ENCODE data around the gene CD34. TPM values are rescaled to one million over a fixed set of nuclear protein-coding genes. Genes with fewer than 3 reads are reported as not detected.

CD34 gene
- total RNA-seq, 2 experiments from 2014 or later, result not detected

DNA sequence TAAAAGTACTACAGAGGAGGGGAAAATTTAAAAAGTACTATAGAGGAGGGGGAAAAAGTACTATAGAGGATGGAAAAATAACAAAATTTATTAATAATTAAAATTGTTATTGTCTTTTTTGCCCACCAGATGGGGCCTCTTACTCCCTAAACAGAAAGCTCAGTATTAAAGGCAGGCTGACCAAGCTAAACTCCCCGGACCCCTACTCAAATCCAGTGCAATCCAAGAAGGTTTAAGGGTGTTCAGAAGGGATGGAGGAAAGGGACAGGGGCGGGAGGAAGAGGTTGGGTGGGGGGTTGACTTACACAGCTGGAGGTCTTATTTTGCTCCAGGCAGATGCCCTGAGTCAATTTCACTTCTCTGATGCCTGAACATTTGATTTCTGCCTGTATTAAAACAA lies 13.7 kb downstream of the CD34 start:
- Histone ChIP-seq H2AFZ (ENCODE audit: low read length) (no peak overlapping the region), H3K9me3 (ENCODE audit: low read length) (no peaks in the 10 kb centered on the region), H3K27ac (ENCODE audit: low read depth, low read length, poor library complexity, severe bottlenecking) (no peak overlapping the region), H4K20me1 (ENCODE audit: insufficient read depth, low read length) (no peaks in the 10 kb centered on the region), H3K9me2 (ENCODE audit: insufficient read depth, low read length) (no peaks in the 10 kb centered on the region), H3K4me1 (ENCODE audit: insufficient read depth, low read length, poor library complexity, severe bottlenecking) (no peaks in the 10 kb centered on the region), H3K79me2 (ENCODE audit: insufficient read depth, low read depth, low read length) (no peaks in the 10 kb centered on the region), H3K4me2 (ENCODE audit: low read length) (no peak overlapping the region), H3K36me3 (ENCODE audit: insufficient read depth, low read length) (no peaks in the 10 kb centered on the region), H3K4me3 (ENCODE audit: low read depth, low read length, poor library complexity, severe bottlenecking) (no peak overlapping the region)
- no TSS peak for BruUV-seq (replicated peaks)
- POLR2A ChIA-PET, result interaction anchor here (1.0 to 1.9 kb wide), 3 partner anchors 9 to 75 kb away, joined by 3 to 10 read pairs (median 3); no protein-coding TSS in a partner anchor
- intact Hi-C loops (cut with micrococcal nuclease; ENCODE audit: unreplicated experiment), result loop anchor here (2.0 kb wide), 1 partner anchor 66 kb away; no protein-coding TSS in a partner anchor
- TF ChIP-seq EZH2phosphoT487 (IDR thresholded peaks at IDR 0.05; ENCODE audit: borderline replicate concordance, low read depth, low read length), result no peak
- TF ChIP-seq, protein P1, sequence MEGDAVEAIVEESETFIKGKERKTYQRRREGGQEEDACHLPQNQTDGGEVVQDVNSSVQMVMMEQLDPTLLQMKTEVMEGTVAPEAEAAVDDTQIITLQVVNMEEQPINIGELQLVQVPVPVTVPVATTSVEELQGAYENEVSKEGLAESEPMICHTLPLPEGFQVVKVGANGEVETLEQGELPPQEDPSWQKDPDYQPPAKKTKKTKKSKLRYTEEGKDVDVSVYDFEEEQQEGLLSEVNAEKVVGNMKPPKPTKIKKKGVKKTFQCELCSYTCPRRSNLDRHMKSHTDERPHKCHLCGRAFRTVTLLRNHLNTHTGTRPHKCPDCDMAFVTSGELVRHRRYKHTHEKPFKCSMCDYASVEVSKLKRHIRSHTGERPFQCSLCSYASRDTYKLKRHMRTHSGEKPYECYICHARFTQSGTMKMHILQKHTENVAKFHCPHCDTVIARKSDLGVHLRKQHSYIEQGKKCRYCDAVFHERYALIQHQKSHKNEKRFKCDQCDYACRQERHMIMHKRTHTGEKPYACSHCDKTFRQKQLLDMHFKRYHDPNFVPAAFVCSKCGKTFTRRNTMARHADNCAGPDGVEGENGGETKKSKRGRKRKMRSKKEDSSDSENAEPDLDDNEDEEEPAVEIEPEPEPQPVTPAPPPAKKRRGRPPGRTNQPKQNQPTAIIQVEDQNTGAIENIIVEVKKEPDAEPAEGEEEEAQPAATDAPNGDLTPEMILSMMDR (conservative IDR thresholded peaks at IDR 0.05; ENCODE audit: low read length), result peak; percentile 63
- no peak for DNase-seq (ENCODE audit: low spot score)
- CTCF ChIA-PET (ENCODE audit: unreplicated experiment), result interaction anchor here (0.5 to 0.7 kb wide), 2 partner anchors 10 to 124 kb away, joined by 3 to 6 read pairs; no protein-coding TSS in a partner anchor

DNA sequence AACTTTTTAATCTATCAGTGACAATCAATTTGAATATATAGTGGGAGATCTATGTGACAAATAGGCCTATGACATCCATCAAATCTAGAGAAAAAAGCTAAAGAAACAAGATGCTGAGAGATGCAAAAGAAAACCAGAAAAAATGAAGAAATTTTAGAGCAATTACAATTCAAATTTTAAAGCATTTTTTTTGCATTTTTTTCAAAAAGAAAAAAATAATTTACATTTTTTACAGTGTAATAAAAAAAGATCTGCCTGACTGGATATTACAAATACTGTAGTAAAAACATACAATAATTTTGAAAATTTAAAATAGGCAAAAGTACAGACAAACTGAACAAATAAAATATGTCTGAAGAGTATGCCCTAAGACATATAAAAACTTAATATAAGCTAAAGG lies 14.4 kb downstream of the CD34 start:
- CTCF ChIA-PET (ENCODE audit: unreplicated experiment), result no interaction called here
- no peak for DNase-seq (ENCODE audit: low spot score)

DNA sequence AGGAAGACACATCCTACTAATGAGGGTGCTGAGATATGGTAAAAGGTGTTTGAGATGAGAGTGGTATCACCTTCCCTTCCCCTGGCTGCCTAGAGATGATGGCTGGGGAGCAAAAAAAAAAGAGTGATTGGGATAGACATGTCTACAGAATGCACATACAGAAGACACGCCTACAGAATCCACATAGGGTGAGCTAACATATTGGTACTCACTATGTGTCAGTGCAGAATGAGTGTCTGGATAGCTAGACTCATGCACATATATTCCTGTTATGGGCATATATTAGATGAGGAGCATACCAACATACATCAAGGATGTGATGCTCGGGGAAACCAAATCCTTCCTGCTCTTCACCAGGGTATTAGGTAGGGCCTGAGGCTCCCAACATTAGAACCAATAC lies 16.2 kb downstream of the CD34 start:
- Histone ChIP-seq H3K9me3 (ENCODE audit: low read length) (no peaks in the 10 kb centered on the region), H3K27ac (ENCODE audit: low read depth, low read length, poor library complexity, severe bottlenecking) (no peak overlapping the region), H3K4me3 (ENCODE audit: low read depth, low read length, poor library complexity, severe bottlenecking) (no peak overlapping the region), H3K79me2 (ENCODE audit: insufficient read depth, low read depth, low read length) (no peaks in the 10 kb centered on the region), H3K4me2 (ENCODE audit: low read length) (no peak overlapping the region), H3K4me1 (ENCODE audit: insufficient read depth, low read length, poor library complexity, severe bottlenecking) (peaks cover 7% of the 10 kb centered on the region), H3K36me3 (ENCODE audit: insufficient read depth, low read length) (no peaks in the 10 kb centered on the region), H4K20me1 (ENCODE audit: insufficient read depth, low read length) (no peaks in the 10 kb centered on the region), H3K9me2 (ENCODE audit: insufficient read depth, low read length) (no peaks in the 10 kb centered on the region), H2AFZ (ENCODE audit: low read length) (0 out of 2 replicates have a peak overlapping the region, but pooled peaks have one; percentile 20)
- DNase-seq (ENCODE audit: low spot score), result no peak
- no TSS peak for BruUV-seq (replicated peaks)
- intact Hi-C loops (cut with micrococcal nuclease; ENCODE audit: unreplicated experiment), result no loop called here
- POLR2A ChIA-PET, result interaction anchor here (0.5 to 1.0 kb wide), 2 partner anchors 10 to 13 kb away, joined by 3 to 5 read pairs; no protein-coding TSS in a partner anchor
- TF ChIP-seq EZH2phosphoT487 (IDR thresholded peaks at IDR 0.05; ENCODE audit: borderline replicate concordance, low read depth, low read length), result no peak
- TF ChIP-seq, protein P1 (conservative IDR thresholded peaks at IDR 0.05; ENCODE audit: low read length), result no peak
- CTCF ChIA-PET (ENCODE audit: unreplicated experiment), result no interaction called here

More for the DNA sequence above, 14.4 kb downstream of the CD34 start:
- Histone ChIP-seq H2AFZ (ENCODE audit: low read length) (no peak overlapping the region), H3K4me1 (ENCODE audit: insufficient read depth, low read length, poor library complexity, severe bottlenecking) (no peaks in the 10 kb centered on the region), H3K36me3 (ENCODE audit: insufficient read depth, low read length) (no peaks in the 10 kb centered on the region), H3K79me2 (ENCODE audit: insufficient read depth, low read depth, low read length) (no peaks in the 10 kb centered on the region), H3K4me3 (ENCODE audit: low read depth, low read length, poor library complexity, severe bottlenecking) (no peak overlapping the region), H3K27ac (ENCODE audit: low read depth, low read length, poor library complexity, severe bottlenecking) (no peak overlapping the region), H4K20me1 (ENCODE audit: insufficient read depth, low read length) (no peaks in the 10 kb centered on the region), H3K9me3 (ENCODE audit: low read length) (no peaks in the 10 kb centered on the region), H3K4me2 (ENCODE audit: low read length) (no peak overlapping the region), H3K9me2 (ENCODE audit: insufficient read depth, low read length) (no peaks in the 10 kb centered on the region)
- intact Hi-C loops (cut with micrococcal nuclease; ENCODE audit: unreplicated experiment), result loop anchor here (2.0 kb wide), 1 partner anchor 66 kb away; no protein-coding TSS in a partner anchor
- POLR2A ChIA-PET, result interaction anchor here (1.0 to 1.9 kb wide), 2 partner anchors 9 to 74 kb away, joined by 3 to 10 read pairs; no protein-coding TSS in a partner anchor
- TF ChIP-seq EZH2phosphoT487 (IDR thresholded peaks at IDR 0.05; ENCODE audit: borderline replicate concordance, low read depth, low read length), result no peak
- TF ChIP-seq, protein P1 (conservative IDR thresholded peaks at IDR 0.05; ENCODE audit: low read length), result no peak
- BruUV-seq (replicated peaks), result no TSS peak
